ENCODE results near the gene BPGM. TPM values are rescaled to one million over a fixed set of nuclear protein-coding genes. Genes with fewer than 3 reads are reported as not detected.
A peak's percentile ranks its signal among the peaks of the same experiment; 100 is the strongest.

The BPGM gene
- total RNA-seq, 2 donors from 2014 or later: 10.5 to 10.6 TPM

DNA sequence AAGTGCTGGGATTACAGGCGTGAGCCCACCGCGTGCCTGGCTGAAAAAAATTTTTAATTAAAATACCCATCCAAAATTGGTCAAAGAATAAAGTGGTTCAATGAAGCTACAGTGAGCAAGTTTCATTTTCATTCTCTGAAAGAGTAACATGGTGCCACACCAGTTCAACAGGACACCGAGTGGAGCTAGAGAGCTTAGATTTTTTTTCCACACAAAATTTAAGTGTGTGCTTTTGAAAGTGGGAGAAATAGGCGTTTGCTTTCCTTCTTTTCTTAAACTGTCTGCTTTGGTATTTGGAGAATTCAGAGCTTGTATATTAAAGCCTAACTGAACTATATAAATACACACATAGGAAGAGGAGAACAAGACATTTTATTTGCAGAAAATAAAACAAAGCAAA lies 43.4 kb downstream of the BPGM start:
- Histone ChIP-seq H3K4me1 (no peaks in the 10 kb centered on the region), H3K36me3 (no peaks in the 10 kb centered on the region), H3K27me3 (no peaks in the 10 kb centered on the region), H3K9me3 (no peaks in the 10 kb centered on the region), H3K9ac (ENCODE audit: low read depth in 2 of 2, low read length in 2 of 2) (no peak overlapping the region), H3K27ac (peak overlapping the region; percentile 47), H3K4me3 (no peak overlapping the region)
- TF ChIP-seq, protein P1, sequence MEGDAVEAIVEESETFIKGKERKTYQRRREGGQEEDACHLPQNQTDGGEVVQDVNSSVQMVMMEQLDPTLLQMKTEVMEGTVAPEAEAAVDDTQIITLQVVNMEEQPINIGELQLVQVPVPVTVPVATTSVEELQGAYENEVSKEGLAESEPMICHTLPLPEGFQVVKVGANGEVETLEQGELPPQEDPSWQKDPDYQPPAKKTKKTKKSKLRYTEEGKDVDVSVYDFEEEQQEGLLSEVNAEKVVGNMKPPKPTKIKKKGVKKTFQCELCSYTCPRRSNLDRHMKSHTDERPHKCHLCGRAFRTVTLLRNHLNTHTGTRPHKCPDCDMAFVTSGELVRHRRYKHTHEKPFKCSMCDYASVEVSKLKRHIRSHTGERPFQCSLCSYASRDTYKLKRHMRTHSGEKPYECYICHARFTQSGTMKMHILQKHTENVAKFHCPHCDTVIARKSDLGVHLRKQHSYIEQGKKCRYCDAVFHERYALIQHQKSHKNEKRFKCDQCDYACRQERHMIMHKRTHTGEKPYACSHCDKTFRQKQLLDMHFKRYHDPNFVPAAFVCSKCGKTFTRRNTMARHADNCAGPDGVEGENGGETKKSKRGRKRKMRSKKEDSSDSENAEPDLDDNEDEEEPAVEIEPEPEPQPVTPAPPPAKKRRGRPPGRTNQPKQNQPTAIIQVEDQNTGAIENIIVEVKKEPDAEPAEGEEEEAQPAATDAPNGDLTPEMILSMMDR (IDR thresholded peaks at IDR 0.05): no peak
- intact Hi-C loops (cut with DNase I): loop anchor here (10.0 kb wide), 1 partner anchor 265 kb away; no protein-coding TSS in a partner anchor
- DNase-seq: no peak

DNA sequence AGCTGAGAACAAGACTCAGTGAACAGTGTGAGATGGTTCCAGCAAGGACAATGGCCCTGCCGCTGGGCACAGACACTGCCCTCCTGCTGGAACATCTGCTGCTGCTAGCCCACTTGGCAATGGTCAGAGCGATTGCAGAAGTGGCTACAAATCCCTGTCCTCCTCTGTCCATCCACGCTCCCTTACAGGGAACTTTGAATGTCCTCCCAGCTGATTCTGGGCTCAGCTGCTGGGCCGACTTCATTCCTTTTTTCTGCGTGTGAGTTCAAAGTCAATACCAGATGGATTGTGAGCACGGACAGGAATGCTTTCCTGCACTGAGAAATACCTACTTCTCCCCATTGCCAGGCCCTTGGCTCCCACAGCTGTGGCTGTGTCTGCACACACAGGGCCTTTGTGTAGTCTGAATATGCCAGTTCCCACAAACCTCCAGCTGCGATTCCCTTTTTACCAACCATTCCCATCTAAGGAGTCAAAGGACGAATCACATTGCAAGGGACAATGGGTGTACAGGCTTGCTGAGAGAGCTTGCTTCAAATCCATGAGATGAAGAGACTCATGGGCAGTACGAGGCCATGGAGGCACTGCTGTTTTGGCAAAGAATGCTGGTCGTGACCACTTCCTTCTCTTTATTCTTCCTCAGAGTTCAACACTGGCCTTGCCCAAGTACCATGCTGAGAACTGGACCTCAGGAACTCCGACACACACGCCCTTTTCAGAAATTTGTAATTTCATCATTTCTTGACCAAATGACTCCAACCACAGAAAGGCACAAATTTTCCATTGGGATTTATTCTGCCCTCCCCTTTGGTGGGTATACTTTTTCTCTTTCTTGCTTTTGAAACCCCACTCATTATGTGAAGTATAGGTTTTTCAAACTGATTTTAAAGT lies 44.2 kb downstream of the BPGM start:
- H3K36me3 ChIP-seq: no peaks in the 10 kb centered on the region
- no peaks in the 10 kb centered on the region for H3K4me1 ChIP-seq
- no peaks in the 10 kb centered on the region for H3K9me3 ChIP-seq
- no peak overlapping the region for H3K9ac ChIP-seq (ENCODE audit: low read depth in 2 of 2, low read length in 2 of 2)
- intact Hi-C loops (cut with DNase I): loop anchor here (10.0 kb wide), 1 partner anchor 264 kb away; no protein-coding TSS in a partner anchor
- no peak overlapping the region for H3K4me3 ChIP-seq
- TF ChIP-seq, protein P1 (IDR thresholded peaks at IDR 0.05): no peak
- no peaks in the 10 kb centered on the region for H3K27me3 ChIP-seq
- no peak for DNase-seq
- H3K27ac ChIP-seq: peak overlapping the region; percentile 47

- H3K9ac ChIP-seq (ENCODE audit: low read depth in 2 of 2, low read length in 2 of 2): no peak overlapping the region
- DNase-seq: no peak
- no peaks in the 10 kb centered on the region for H3K27me3 ChIP-seq
- H3K9me3 ChIP-seq: no peaks in the 10 kb centered on the region
- intact Hi-C loops (cut with DNase I): loop anchor here (10.0 kb wide), 1 partner anchor 263 kb away; no protein-coding TSS in a partner anchor
- TF ChIP-seq, protein P1 (IDR thresholded peaks at IDR 0.05): no peak
- no peak overlapping the region for H3K4me3 ChIP-seq
- no peak overlapping the region for H3K27ac ChIP-seq
- no peaks in the 10 kb centered on the region for H3K36me3 ChIP-seq
- H3K4me1 ChIP-seq: no peaks in the 10 kb centered on the region
Observed at GRCh38 chr7:134691546-134692343, 45.1 kb downstream of the BPGM start.

DNA sequence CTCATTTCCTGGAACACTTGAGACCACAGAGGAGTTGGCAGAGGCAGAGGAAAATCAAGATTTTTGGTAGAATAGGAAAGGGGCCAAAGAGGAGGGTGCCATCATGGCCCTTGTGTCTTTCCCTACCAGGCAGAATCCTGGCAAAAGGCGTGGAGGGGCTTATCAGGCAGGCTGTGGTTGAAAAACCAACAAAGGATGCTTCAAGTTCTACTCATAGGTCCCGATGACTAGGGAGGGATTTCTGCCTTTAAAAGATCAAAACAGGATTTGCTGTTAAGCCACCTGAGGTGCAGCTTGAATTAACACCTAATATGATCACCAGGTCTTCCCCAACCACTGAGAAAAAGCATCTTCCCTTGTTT lies 45.7 kb downstream of the BPGM start:
- Histone ChIP-seq H3K27ac (no peak overlapping the region), H3K36me3 (no peaks in the 10 kb centered on the region), H3K4me3 (no peak overlapping the region), H3K9ac (ENCODE audit: low read depth in 2 of 2, low read length in 2 of 2) (no peak overlapping the region), H3K27me3 (no peaks in the 10 kb centered on the region), H3K4me1 (no peaks in the 10 kb centered on the region), H3K9me3 (no peaks in the 10 kb centered on the region)
- TF ChIP-seq, protein P1 (IDR thresholded peaks at IDR 0.05): no peak
- DNase-seq: no peak
- intact Hi-C loops (cut with DNase I): loop anchor here (10.0 kb wide), 1 partner anchor 262 kb away; no protein-coding TSS in a partner anchor

DNA sequence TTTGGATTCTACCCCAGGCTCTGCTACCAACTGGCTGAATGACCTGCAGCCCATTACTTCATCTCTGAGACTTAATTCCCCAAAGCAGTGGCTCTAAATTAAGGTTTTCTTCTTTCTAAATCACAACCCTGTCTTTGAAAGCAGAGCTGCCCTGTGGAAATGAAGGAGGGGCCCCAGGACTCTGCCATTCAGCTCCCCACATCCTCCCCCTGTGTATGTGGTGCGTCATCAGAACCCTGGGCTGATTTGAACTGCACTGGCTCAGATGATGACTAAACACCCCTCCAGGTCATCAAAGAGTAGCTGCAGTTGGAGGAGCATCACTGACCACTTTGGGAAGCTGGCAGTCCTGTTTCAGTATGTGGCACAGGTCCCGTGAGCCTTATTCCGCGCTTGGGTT lies 46.6 kb downstream of the BPGM start:
- H3K36me3 ChIP-seq: no peaks in the 10 kb centered on the region
- no peaks in the 10 kb centered on the region for H3K9me3 ChIP-seq
- no peak overlapping the region for H3K4me3 ChIP-seq
- no peaks in the 10 kb centered on the region for H3K4me1 ChIP-seq
- intact Hi-C loops (cut with DNase I): loop anchor here (10.0 kb wide), 1 partner anchor 262 kb away; no protein-coding TSS in a partner anchor
- TF ChIP-seq, protein P1 (IDR thresholded peaks at IDR 0.05): no peak
- no peak overlapping the region for H3K27ac ChIP-seq
- H3K27me3 ChIP-seq: no peaks in the 10 kb centered on the region
- no peak for DNase-seq
- H3K9ac ChIP-seq (ENCODE audit: low read depth in 2 of 2, low read length in 2 of 2): no peak overlapping the region

Data from colonic mucosa (tissue), 4 donors.